HFF-Myc (cell line): ENCODE data around the gene ATP5MG.

Experiments
- DNase-seq: peaks from one replicate; pipeline ENCODE4 v3.0.0-alpha.2; 2011; ENCODE audit warnings: low read depth; ENCODE audit errors: extremely low read depth
- H3K4me3 ChIP-seq: replicated peaks from 2 replicates; pipeline ENCODE4 v1.5.1; 2011; ENCODE audit warnings: low read depth, mild to moderate bottlenecking, control low read depth, low read length
- CTCF ChIP-seq: IDR thresholded peaks from 2 replicates; pipeline ENCODE4 v1.5.1; 2012; ENCODE audit warnings: mild to moderate bottlenecking, low read depth, low read length, control low read depth; ENCODE audit errors: missing control alignments

Gene ATP5MG

DNA sequence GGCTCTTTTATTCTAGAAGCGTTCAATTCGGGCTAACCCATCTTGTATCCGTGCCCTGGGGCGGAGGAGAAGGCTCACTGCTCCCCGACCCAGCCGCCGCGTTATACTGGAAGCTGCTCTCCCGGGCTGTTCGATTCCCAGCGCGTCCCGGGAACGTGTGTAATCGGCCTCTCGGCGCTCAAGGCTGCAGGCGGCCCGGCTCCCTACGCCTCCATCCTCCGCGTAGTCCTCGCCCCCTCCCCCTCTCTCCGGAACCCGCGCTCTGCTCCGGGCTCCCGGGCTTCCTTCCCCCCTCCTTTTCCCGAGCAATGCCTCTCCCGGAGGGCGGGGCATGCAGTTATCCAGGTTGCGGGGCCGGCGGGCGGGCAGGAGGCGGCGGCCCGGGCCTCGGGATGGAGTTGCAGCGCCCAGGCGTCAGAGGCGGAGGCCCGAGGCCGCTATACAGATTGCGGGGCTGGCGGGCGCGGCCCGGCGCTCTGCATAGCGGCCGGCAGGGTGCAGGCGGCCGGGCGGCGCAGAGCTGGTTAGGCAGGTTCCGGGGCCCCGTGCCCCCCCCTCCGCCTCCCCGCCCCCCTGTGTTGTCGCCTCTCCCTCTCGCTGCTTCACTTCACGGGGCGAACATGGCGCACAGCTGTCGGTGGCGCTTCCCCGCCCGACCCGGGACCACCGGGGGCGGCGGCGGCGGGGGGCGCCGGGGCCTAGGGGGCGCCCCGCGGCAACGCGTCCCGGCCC lies 34.7 kb downstream of the ATP5MG start, which contains the start of gene KMT2A:
TSS of gene KMT2A (plus strand) at position 600 of the 732 bp plus-strand sequence. CDS start at position 621, 21 bp downstream.
- H3K4me3 ChIP-seq, result peak within 1 kb of the TSS; percentile 92
- DNase-seq, result peak; percentile 78
- no peak for TF ChIP-seq CTCF

GRCh38 chr11:118436639-118437207 lies 35.3 kb downstream of the ATP5MG start:
- peak overlapping the region; percentile 92 for H3K4me3 ChIP-seq
- TF ChIP-seq CTCF, result no peak
- DNase-seq, result no peak

DNA sequence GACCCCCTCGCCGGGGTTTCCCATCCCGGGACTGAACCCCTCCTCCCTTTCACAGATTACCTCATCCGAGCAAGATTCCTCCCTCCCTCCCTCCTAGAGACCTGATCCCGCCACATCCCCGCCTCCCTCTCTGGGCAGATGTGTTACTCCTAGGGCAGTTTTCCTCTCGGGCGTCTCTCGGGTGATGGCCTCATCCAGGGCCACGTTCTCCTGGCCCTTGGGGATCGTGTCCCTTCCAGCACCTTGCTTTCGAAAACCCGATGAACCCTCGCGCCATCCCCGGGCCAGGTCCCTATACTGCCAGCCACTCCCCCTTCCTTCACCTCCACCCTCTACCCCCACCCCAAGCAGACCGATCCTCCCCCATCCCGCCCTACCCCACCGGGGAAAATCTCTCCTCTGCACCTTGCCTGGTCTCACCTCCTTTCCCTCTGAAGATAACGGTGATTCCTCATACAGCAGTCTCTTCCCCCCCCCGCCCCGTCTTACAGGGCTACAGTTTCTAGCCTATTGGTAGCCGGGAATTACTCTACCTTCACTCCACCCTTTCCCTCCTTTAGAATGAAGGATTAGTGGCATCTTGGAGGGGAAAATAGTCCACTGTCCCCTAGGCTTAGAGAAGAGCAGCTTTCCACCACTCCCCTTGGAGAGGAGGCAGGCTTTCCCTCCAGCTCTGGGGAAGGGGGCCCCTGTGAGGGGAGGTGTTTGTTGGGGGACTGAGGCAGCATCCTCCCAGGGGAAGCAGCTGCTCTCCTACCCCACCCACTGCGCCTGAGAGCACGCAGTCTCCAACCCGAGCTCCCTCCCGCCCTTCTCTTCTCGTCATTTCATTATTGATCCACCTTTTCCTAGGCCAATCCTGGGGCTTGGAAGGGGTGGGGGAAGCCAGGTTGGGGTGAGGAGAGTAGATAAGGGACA lies 36.1 kb downstream of the ATP5MG start:
- no peak for TF ChIP-seq CTCF
- no peak for DNase-seq
- peak overlapping the region; percentile 92 for H3K4me3 ChIP-seq

DNA sequence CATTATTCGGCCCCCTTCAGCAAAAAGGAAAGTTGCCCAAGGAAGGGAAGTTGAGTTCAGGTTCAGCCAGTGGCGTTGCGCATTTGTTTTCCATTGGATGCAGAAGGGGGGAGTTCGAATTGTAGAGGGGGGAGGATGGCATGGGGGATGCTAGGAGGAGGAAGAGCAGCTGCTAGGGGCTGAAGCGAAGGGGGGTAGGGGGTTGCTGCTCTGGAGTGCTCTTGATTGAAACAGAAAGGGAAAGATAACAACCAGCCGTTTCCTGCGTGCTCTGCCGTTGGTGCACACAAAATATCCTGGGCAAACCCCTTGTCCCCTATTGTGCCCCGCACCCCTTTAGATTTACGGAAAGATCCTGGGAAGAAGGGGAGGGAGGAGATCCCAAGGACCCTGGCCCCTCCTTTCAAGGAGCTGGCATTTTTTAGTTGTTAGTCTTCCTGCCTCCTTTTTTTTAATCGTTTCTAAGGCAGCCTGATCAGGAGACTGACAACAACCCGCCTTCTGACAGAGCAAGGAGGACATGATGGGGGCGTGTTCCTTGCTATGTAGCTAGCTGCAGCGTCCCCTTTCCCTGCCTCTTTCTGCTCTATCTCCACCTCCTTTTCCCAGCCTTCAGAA lies 37.0 kb downstream of the ATP5MG start:
- DNase-seq, result no peak
- TF ChIP-seq CTCF, result no peak
- H3K4me3 ChIP-seq, result peak overlapping the region; percentile 92

- H3K4me3 ChIP-seq, result no peak overlapping the region
- no peak for TF ChIP-seq CTCF
- DNase-seq, result no peak
These were observed 38.2 kb downstream of the ATP5MG start for GRCh38 chr11:118439646-118440045.

GRCh38 chr11:118441770-118442275 lies 40.4 kb downstream of the ATP5MG start:
- H3K4me3 ChIP-seq, result no peak overlapping the region
- TF ChIP-seq CTCF, result no peak
- no peak for DNase-seq
